ENCODE data around the gene SIAH3. TPM values are rescaled to one million over a fixed set of nuclear protein-coding genes. Genes with fewer than 3 reads are reported as not detected.

SIAH3 gene
- total RNA-seq, 6 experiments from 2014 or later: not detected

GRCh38 chr13:45816427-45816826, 35.1 kb downstream of the SIAH3 start:
- DNase-seq: no peak
- peaks cover 7% of the 10 kb centered on the region; the same call in 1 of the 2 replicates for H3K9me3 Mint-ChIP-seq
- H3K27me3 Mint-ChIP-seq (ENCODE audit: insufficient read depth): peaks cover 20% of the 10 kb centered on the region
- no peak overlapping the region for H3K4me3 Mint-ChIP-seq
- no peaks in the 10 kb centered on the region for H3K4me1 Mint-ChIP-seq (ENCODE audit: low read depth)
- TF ChIP-seq, protein P1, sequence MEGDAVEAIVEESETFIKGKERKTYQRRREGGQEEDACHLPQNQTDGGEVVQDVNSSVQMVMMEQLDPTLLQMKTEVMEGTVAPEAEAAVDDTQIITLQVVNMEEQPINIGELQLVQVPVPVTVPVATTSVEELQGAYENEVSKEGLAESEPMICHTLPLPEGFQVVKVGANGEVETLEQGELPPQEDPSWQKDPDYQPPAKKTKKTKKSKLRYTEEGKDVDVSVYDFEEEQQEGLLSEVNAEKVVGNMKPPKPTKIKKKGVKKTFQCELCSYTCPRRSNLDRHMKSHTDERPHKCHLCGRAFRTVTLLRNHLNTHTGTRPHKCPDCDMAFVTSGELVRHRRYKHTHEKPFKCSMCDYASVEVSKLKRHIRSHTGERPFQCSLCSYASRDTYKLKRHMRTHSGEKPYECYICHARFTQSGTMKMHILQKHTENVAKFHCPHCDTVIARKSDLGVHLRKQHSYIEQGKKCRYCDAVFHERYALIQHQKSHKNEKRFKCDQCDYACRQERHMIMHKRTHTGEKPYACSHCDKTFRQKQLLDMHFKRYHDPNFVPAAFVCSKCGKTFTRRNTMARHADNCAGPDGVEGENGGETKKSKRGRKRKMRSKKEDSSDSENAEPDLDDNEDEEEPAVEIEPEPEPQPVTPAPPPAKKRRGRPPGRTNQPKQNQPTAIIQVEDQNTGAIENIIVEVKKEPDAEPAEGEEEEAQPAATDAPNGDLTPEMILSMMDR (IDR thresholded peaks at IDR 0.05): no peak
- no peak overlapping the region for H3K27ac Mint-ChIP-seq
- no peaks in the 10 kb centered on the region; the same call in 1 of the 2 replicates for H3K36me3 Mint-ChIP-seq (ENCODE audit: low read depth)

- no peak overlapping the region for H3K27ac Mint-ChIP-seq
- no peak overlapping the region for H3K4me3 Mint-ChIP-seq
- no peak for DNase-seq
- H3K4me1 Mint-ChIP-seq (ENCODE audit: low read depth): no peaks in the 10 kb centered on the region
- TF ChIP-seq, protein P1 (IDR thresholded peaks at IDR 0.05): no peak
- no peaks in the 10 kb centered on the region for H3K36me3 Mint-ChIP-seq (ENCODE audit: low read depth)
- H3K9me3 Mint-ChIP-seq: no peaks in the 10 kb centered on the region
- H3K27me3 Mint-ChIP-seq (ENCODE audit: insufficient read depth): peaks cover 2% of the 10 kb centered on the region
Observed at GRCh38 chr13:45812695-45813372, 38.7 kb downstream of the SIAH3 start.

- no peaks in the 10 kb centered on the region for H3K4me1 Mint-ChIP-seq (ENCODE audit: low read depth)
- H3K27ac Mint-ChIP-seq: no peak overlapping the region
- H3K36me3 Mint-ChIP-seq (ENCODE audit: low read depth): no peaks in the 10 kb centered on the region
- peaks cover 2% of the 10 kb centered on the region for H3K27me3 Mint-ChIP-seq (ENCODE audit: insufficient read depth)
- no peaks in the 10 kb centered on the region for H3K9me3 Mint-ChIP-seq
- no peak overlapping the region for H3K4me3 Mint-ChIP-seq
- no peak for DNase-seq
- TF ChIP-seq, protein P1 (IDR thresholded peaks at IDR 0.05): no peak
Observed at GRCh38 chr13:45811891-45812694, 39.5 kb downstream of the SIAH3 start.

DNA sequence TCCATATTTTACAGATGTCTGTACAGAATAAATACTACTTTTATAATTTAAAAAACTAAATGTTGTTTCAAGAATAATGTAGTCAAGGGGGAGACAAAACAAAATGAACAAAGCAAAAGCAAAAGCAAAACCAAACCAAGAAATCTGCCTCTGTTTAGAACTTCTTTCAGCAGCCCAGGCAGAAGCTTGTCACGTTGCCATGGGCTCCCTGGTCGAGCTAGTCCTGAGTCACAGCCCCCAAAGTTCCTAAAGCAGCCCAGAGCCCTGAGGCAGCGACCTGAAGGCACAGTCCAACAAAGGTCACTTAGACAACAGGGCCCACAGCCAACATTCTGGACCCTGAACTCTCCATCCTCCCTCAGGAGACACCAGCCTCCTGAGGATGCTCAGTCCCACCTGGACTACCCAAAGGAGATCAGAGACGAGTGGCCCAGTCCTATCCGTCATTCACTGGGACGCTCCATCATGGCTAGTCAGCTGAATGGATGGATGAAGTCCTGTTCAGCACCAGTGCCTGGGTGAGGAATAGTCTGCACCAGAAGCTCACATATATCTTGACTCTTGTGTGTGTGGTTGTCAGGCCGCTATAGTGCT, 41.7 kb downstream of the SIAH3 start:
- H3K27me3 Mint-ChIP-seq (ENCODE audit: insufficient read depth): peaks cover 2% of the 10 kb centered on the region
- TF ChIP-seq, protein P1 (IDR thresholded peaks at IDR 0.05): no peak
- H3K4me1 Mint-ChIP-seq (ENCODE audit: low read depth): no peaks in the 10 kb centered on the region

GRCh38 chr13:45808925-45809324, 42.6 kb downstream of the SIAH3 start:
- TF ChIP-seq, protein P1 (IDR thresholded peaks at IDR 0.05): no peak
- Mint-ChIP-seq H3K27ac (no peak overlapping the region), H3K36me3 (ENCODE audit: low read depth) (no peaks in the 10 kb centered on the region), H3K9me3 (no peaks in the 10 kb centered on the region; the same call in 1 of the 2 replicates), H3K4me1 (ENCODE audit: low read depth) (no peaks in the 10 kb centered on the region), H3K4me3 (no peak overlapping the region), H3K27me3 (ENCODE audit: insufficient read depth) (peaks cover 3% of the 10 kb centered on the region)
- no peak for DNase-seq

More for the DNA sequence above, 41.7 kb downstream of the SIAH3 start:
- H3K9me3 Mint-ChIP-seq: no peaks in the 10 kb centered on the region; the same call in 1 of the 2 replicates
- no peaks in the 10 kb centered on the region for H3K36me3 Mint-ChIP-seq (ENCODE audit: low read depth)
- H3K4me3 Mint-ChIP-seq: no peak overlapping the region
- H3K27ac Mint-ChIP-seq: no peak overlapping the region
- no peak for DNase-seq

All from HFFc6 (cell line).